Left forelimb (tissue), 1 donor: ENCODE data around the gene WIPF1.
"Not testable (repeated sequence)": the region's sequence is repeated elsewhere in the genome, so short reads cannot be mapped to it uniquely, and the experiment has no call there.

Experiments used
- DNase-seq: peaks from one replicate; pipeline ENCODE4 v3.0.0-alpha.2; 2018; ENCODE audit warnings: low spot score

WIPF1 gene

DNA sequence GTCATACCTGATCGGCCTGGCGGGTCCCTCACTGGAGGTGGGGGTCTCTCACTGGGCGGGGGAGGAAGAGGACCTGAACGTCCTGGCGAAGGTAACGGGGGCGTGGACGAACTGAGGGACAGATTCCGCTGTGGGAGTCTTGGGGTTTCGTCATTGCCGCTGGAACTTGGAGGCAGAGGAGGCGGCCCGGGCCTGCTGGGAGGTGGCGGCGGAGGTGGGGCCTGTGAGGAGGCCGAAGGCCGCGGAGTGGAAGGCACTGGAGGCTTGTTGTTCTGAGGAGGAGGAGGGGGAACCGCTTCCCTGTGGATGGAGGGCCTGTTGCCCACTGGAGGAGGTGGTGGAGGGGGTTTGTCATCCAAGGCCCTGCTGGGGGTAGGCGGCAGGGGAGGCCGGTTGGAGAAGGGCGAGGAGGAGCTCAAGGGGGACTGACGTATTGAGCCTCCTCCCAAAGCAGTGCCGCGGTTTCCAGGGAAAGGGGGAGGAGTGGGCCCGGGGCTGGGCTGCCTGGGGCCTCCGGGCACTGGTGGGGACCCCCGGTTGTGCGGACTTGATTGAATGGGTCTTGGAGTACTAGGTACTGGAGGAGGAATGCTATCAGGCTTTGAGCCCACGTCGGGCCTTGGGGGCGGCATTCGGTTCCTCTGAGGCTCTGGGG lies 25.8 kb downstream of the WIPF1 start:
- no peak for DNase-seq

DNA sequence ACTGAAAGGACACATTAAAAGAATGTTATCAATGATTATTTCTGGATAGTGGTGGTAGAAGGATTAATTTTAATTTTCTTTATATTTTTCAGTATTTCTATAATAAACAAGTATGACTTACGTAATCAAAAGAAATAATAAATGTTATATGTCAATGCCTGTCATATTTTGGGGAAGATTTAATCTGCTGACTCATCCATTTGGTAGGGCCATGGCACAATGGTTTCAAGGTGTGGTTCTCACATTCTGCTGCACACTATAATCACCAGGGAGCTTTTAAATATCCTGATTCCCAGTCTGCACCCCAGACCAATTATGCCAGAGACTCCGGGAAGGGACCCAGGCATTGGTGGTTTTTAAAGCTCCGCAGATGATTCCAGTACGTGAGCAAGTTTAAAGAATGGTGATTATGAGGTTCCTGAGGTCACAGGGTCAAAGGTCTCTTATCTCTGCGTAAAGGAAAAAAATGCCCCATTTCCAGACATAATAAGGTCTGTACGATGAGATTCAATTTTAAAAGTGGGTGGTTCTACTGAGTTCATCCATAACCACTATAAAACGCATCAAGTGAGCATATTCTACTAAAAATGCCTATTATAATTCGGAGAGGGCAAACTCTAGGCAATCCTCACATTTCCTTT lies 27.2 kb downstream of the WIPF1 start:
- no peak for DNase-seq

DNA sequence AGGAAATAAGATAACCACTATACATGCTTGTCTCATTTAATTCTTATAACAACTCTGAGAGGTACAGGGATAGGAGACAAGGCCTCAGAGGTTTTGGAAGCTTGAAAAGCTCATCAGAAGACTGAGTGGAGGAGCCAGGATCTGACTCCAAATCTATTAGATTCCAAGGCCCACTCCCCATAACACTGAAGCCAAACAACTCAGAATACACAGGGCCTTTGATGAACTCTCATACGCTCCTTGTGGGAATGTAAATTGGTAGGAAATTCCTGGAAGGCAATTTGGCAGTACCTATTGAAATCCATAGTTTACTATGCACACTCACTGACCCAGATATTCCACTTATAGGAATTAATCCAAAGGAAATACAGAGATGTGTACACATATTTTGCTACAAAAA lies 27.9 kb downstream of the WIPF1 start:
- DNase-seq: no peak

DNA sequence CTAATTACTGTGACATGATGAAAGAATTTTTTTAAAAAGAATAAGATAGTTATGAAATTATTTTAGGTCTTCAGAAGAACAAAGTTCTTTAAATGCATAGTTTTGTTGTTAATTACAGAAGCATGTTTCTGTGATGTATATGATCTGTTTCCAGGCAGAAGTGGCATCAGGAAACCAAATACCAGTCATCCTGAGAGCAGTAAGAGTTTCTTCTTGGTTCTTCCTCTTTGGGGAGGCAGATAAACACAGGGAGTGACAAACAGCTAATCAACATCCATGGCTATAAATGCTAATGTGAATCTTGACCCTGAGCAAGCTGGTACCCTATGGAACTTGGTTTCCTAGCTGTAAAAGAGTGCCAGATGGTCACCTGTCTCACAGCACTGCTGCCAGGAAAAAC lies 29.2 kb downstream of the WIPF1 start:
- DNase-seq: no peak

GRCh38 chr2:174566871-174567270 lies 30.7 kb downstream of the WIPF1 start:
- DNase-seq: no peak

DNA sequence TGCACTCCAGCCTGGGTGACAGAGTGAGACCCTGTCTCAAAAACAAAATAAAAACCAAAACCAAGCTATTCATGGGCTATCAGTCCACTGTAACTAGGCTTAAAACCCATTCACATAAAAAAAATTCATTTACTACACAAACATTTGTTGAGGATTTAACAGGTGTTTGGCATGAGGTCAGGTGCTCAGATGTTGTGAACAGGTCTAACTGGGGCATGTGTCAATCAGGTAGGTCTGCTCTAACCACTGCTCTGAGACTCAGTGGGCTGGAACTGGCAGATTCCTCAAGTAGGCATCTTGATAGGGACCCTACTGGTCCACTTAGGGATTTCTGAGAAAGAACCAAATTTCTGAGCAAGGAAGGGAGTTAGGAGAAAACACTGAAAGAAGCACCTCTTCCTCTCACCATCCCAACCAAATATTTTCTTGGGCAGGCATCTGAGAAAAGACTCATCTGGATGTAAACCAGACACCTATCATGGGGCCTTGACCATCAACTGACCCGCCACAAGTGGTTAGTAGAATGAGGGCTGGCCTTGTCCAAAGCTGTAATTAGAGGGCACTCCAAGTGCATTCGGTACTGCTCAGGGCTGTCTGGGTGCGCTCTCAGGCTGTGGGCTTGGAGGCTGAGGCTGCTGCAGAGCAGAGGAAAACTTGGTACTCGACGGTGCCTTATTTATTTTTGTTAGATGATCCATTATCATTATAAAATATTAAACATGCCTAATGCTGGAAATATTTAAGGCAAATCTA lies 33.9 kb downstream of the WIPF1 start:
- DNase-seq: no peak

DNA sequence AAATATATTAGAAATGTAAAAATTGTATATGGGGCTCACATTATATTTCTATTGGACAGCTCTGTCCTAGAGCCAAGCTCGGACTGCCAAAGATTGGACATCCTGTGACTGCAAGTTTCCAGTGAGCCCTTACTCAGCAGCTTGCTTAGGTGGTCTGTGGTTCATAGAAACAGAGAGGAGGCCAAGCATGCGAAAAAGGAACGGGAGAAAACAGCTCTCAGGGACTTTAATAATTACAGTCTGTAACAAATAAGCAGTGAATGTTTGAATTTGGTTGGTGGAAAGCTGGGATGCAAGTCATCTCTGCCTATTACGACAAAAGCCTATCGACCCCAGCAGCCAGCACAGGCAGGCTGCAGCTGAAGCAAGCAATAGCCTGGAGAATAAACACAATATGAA lies 35.6 kb downstream of the WIPF1 start:
- no peak for DNase-seq

DNA sequence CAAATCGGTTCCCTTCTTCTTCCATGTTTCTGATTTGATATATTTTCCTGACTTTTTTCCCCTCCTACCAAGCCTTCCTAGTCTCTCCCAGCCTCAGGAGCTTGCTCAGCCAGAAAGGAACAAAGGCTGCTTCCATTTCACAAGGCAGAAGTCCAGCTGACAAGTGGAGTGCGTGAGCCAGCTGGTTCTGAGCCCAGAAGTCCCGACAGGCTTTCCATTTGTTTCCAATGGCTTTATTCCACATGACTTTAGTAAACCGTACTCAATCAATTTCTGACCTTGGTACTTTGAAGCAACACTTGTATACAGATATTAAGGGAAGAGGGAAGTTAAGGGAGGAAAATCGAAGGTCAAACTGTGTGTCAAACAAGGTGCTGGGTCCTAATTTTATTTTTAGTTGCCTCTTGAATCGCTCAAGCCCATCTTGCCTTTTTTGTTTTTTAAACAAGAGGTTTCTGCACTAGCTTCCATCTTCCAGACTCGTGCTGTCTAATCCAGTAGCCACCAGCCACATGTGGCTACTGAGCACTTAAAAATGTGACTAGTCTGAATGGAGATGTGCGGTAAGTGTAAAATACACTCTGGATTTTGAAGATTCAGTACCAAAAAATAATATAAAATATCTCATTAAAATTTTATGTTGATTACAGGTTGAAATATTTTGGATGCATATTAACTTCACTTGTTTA lies 36.2 kb downstream of the WIPF1 start:
- peak; percentile 85 for DNase-seq

GRCh38 chr2:174560737-174561136 lies 36.9 kb downstream of the WIPF1 start:
- DNase-seq: no peak

GRCh38 chr2:174555998-174556397 lies 41.6 kb downstream of the WIPF1 start:
- DNase-seq: no peak

GRCh38 chr2:174554529-174555150 lies 43.0 kb downstream of the WIPF1 start:
- no peak for DNase-seq

- no peak for DNase-seq
Observed at GRCh38 chr2:174553811-174554493, 43.7 kb downstream of the WIPF1 start.

GRCh38 chr2:174552880-174553279 lies 44.7 kb downstream of the WIPF1 start:
- no peak for DNase-seq

DNA sequence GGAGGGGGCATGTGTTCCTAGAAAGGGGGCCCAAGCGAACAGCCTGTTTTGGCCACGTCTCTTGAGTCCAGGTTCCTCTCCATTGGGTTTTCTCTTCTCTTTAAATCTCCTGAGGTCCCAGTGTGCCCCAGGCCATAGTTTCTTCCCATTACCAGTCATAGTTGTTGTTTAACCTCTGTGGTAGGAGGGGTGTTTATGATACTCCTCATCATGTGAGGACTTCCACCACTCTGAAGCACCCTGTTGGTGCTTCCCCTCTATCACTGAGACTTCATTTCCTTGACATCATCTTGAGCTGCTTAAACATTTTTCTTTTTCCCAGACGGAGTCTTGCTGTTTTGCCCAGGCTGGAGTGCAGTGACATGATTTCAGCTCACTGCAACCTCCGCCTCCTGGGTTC lies 45.9 kb downstream of the WIPF1 start:
- no peak for DNase-seq

- not testable (repeated sequence) for DNase-seq
Observed at GRCh38 chr2:174548646-174549045, 49.0 kb downstream of the WIPF1 start.

DNA sequence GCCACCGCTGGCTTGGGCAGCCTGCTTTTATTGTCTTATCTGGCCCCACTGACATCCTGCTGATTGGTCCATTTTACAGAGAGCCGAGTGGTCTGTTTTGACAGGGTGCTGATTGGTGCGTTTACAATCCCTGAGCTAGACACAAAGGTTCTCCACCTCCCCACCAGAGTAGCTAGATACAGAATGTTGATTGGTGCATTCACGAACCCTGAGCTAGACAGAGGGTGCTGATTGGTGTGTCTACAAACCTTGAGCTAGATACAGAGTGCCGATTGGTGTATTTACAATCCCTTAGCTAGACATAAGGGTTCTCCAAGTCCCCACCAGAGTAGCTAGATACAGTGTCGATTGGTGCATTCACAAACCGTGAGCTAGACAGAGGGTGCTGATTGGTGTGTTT lies 49.6 kb downstream of the WIPF1 start:
- DNase-seq: not testable (repeated sequence)

GRCh38 chr2:174546519-174547506 lies 50.8 kb downstream of the WIPF1 start:
- no peak for DNase-seq

DNA sequence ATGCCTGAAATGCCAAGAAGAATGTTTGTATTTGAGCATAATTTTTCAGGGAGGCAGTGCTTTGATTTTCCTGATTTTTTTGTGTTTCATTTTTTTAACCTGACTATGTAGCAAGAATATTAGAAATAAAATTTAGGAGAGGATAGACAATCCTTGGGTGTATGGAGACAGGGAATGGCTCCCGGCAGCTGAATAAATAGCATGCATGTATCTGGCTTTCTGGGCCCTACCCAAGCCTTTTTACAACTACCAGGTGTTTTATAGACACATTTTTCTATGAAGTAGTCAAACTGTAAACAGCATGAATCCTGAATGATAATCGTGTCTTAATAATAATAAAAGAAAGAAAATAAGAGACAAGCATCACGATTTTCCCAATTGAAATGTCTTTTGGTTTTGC lies 52.4 kb downstream of the WIPF1 start:
- no peak for DNase-seq

DNA sequence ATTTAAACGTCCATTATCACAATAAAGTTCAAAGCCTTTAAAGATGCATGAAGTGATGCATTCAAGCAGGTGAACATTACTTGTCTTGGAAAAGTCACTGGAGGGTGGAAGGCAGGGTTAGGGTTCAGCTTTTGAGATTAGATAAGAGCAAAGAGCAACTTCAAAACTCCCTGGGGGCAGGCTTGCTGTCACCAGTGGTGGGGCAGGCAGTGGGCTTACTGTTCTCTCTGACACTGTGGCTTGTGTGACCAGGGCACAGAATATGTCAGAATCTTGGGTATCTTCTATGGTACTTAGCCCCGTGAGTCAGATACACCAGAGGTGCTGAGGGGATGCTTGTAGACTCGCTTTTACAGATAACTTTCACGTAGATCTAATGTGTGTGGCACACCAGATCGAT lies 52.8 kb downstream of the WIPF1 start:
- DNase-seq: no peak

DNA sequence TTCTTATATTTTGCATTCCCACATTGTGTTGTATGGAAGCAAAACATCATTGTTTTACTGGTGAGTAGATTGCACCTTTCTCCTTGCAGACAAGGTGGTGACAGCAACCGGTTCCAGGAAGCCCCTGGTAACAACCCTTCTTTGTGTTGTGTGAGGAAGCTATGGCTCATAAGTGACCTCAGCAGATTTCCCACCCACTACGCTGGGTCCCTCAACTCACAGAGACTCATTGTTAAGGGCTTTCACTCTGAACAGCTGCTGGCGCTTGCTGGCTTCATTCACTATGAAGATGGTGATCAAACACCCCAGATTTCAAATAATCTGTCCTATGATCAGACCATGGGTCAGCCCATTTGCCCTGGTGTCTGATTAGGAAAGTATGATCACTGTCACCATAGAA lies 53.4 kb downstream of the WIPF1 start:
- DNase-seq: no peak
